GM12878 (cell line): ENCODE data around the gene FJX1.

ENCODE experiments used
- CTCF ChIP-seq, 3 experiments: IDR thresholded peaks in 2 of 3; conservative IDR thresholded peaks in 1 of 3; 2 replicates each; pipeline ENCODE4 v1.5.1; 2011; ENCODE audit warnings: low read depth in 3 of 3, low read length in 3 of 3, mild to moderate bottlenecking in 3 of 3, control low read depth in 2 of 3, moderate library complexity in 2 of 3, inconsistent platforms in 1 of 3, mixed read lengths in 1 of 3; ENCODE audit not compliant: control insufficient read depth in 2 of 3, insufficient read depth in 1 of 3; ENCODE audit errors: extremely low read depth in 1 of 3
- EZH2 ChIP-seq: IDR thresholded peaks from 2 replicates; pipeline ENCODE4 v1.6.1; 2012; ENCODE audit warnings: low read depth, mild to moderate bottlenecking, control low read depth, inconsistent platforms, low read length, borderline replicate concordance; ENCODE audit not compliant: control insufficient read depth
- HDAC6 ChIP-seq: fragments of 200-600 bp; sonication (generic); IDR thresholded peaks from one replicate; pipeline ENCODE4 v1.8.0; 2017; ENCODE audit warnings: antibody characterized with exemption; ENCODE audit not compliant: unreplicated experiment
- MYC ChIP-seq: IDR thresholded peaks from 2 replicates; pipeline ENCODE4 v1.6.1; 2011; ENCODE audit warnings: mild to moderate bottlenecking, low read length, moderate library complexity, inconsistent platforms; ENCODE audit not compliant: insufficient read depth, insufficient replicate concordance, insufficient read length, severe bottlenecking
- TAF1 ChIP-seq: IDR thresholded peaks from 2 replicates; pipeline ENCODE4 v1.6.1; 2011; ENCODE audit warnings: mild to moderate bottlenecking, low read depth, low read length, borderline replicate concordance
- TF ChIP-seq, protein P1 (sequence below): IDR thresholded peaks from 2 replicates; pipeline ENCODE4 v1.6.1; 2012; ENCODE audit warnings: low read depth, low read length, improper control_type of control experiment
- TF ChIP-seq, protein P2 (sequence below): fragments of 450-650 bp; IDR thresholded peaks from 2 replicates; pipeline ENCODE4 v1.6.1; 2017; ENCODE audit warnings: antibody characterized with exemption, mild to moderate bottlenecking, moderate library complexity

DNA sequence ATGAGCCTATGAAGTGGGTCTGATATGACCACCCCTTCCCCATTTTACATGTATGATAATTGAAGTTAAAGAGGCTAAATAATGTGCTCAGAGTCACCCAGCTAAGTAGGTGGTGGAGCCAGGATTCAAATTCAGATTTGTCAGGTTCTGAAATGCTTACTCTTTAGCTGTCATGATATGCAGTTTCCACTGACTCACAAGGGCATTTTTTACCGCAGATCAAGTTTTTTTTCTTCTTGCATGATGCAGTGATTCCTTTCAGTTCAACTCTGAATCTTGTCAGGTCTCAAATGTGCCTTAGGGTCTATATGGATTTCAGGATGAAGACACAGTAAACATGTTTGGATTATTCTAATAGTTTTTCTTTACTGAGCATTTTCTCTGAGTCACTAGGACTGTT is 31.7 kb downstream of the FJX1 start:
- TF ChIP-seq MYC: no peak
- TF ChIP-seq CTCF (IDR thresholded peaks at IDR 0.05 in 2 of 3, conservative IDR thresholded peaks at IDR 0.05 in 1 of 3; ENCODE audit: control insufficient read depth in 2 of 3, extremely low read depth in 1 of 3, insufficient read depth in 1 of 3, low read depth in 3 of 3, low read length in 3 of 3): no peak
- TF ChIP-seq HDAC6: no peak
- TF ChIP-seq TAF1: no peak
- TF ChIP-seq, protein P1, sequence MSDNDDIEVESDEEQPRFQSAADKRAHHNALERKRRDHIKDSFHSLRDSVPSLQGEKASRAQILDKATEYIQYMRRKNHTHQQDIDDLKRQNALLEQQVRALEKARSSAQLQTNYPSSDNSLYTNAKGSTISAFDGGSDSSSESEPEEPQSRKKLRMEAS: no peak
- no peak for TF ChIP-seq EZH2
- TF ChIP-seq, protein P2, sequence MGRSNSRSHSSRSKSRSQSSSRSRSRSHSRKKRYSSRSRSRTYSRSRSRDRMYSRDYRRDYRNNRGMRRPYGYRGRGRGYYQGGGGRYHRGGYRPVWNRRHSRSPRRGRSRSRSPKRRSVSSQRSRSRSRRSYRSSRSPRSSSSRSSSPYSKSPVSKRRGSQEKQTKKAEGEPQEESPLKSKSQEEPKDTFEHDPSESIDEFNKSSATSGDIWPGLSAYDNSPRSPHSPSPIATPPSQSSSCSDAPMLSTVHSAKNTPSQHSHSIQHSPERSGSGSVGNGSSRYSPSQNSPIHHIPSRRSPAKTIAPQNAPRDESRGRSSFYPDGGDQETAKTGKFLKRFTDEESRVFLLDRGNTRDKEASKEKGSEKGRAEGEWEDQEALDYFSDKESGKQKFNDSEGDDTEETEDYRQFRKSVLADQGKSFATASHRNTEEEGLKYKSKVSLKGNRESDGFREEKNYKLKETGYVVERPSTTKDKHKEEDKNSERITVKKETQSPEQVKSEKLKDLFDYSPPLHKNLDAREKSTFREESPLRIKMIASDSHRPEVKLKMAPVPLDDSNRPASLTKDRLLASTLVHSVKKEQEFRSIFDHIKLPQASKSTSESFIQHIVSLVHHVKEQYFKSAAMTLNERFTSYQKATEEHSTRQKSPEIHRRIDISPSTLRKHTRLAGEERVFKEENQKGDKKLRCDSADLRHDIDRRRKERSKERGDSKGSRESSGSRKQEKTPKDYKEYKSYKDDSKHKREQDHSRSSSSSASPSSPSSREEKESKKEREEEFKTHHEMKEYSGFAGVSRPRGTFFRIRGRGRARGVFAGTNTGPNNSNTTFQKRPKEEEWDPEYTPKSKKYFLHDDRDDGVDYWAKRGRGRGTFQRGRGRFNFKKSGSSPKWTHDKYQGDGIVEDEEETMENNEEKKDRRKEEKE: no peak
